Measurements from ENCODE around the gene PFDN1.

PFDN1 gene

GRCh38 chr5:140239461-140239860 lies 63.4 kb downstream of the PFDN1 start:
- DNase-seq (ENCODE audit: low read depth in 2 of 2), result no peak

- no peak for DNase-seq (ENCODE audit: low read depth in 2 of 2)
Observed at GRCh38 chr5:140238756-140239155, 64.1 kb downstream of the PFDN1 start.

DNA sequence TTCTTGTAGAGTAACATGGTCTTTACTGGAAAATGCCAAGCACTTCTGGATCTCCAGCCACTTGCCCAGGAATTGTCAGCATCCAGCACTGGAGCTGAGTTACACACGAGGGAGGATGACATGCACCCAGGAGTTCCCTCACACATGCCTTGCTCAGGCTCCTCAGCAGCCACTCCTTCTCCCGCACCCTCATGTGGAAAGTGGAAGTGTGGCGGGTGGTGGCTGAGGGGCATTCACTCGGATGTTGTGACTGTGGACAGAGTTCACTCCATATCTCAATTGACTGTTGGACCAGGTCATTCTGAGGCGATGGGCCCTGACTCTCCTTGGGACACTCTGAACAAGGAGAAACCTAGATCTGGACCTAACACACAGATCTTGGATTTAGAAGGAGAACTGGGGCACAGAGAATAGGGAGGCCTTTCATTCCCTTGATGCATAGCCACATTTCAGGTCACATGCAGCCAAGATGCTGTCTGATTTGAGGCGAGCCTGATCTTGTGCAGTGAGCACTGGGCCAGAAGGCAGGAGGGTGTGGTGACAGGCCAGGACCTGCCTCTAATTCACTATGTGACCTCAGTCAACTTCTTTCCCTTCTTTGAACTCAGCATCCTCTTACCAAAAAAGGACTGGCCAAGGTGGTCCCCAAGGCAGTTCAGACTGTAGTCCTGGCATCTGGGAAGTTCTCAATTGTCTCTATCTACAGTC lies 65.9 kb downstream of the PFDN1 start:
- no peak for DNase-seq (ENCODE audit: low read depth in 2 of 2)

- no peak for DNase-seq (ENCODE audit: low read depth in 2 of 2)
Observed at GRCh38 chr5:140235791-140236551, 66.9 kb downstream of the PFDN1 start.

DNA sequence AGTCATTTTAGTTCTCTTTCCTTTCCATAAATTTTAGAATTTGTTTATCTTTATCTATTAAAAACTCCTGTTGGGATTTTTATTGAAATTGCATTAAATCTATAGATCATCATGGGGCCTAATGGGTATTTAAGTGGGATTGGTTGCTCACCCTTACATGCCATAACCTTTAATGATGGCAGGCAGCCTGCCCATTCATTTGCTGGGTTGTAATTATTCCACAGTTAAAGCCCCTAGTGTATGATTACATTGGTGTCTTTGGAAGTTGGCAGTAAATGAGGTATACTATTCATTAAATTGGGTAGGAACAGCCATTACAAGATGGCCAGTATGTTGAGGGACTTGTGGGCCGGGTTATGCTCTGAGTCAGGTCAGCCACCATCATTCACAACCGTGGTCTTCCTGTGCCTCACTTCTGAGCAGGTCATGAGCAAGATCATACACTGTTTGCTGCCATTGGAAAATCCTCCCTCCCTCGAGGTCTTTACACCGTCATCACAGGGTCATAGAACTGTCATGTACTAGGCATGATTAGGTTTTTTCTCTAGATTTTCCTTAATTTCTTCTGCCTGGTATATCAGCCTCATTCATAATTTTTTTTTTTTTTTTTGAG lies 68.4 kb downstream of the PFDN1 start:
- no peak for DNase-seq (ENCODE audit: low read depth in 2 of 2)

- no peak for DNase-seq (ENCODE audit: low read depth in 2 of 2)
Observed at GRCh38 chr5:140232731-140233130, 70.2 kb downstream of the PFDN1 start.

DNA sequence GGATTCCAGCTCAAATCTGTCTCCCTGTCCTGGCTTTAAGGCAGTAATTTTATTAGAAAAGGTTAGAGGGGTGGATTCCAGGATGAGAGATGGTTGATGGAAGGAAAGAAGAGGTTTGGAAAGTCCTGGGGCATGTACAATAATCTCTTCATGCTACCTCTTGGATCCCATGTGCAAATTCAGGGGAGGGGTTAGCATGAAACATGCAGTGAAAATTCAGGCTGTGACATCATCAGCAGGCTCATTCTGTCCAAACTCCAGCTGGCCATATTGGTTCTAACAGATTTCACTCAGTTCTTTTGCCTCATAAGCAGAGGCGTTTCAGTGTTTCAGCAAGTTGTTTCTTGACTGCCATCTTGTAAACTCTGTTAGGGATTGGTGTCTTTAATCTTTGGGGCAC lies 72.5 kb downstream of the PFDN1 start:
- DNase-seq (ENCODE audit: low read depth in 2 of 2), result no peak

DNA sequence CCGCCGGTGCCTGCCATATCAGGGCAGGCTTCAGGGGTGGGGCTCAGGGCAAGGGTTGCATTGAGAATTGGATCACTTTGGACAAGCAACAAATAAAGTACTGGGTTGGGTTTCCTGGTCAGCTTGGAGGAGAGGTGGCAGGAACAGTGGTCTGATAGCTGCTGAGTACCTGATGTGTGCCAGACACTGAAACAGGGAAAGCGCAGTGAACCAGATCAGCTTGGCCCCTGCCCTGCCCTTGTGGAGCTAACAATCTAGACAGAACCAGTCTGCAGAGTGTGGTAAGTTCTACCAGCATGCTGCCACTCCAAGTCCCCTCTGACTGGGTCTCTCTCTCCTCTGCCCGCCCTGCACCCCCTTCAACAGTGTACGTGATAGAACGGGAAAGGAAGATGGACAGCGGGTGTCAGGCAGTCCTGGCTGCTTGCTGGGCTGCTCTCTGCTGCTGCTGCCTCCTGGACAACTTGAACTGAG lies 74.5 kb downstream of the PFDN1 start:
- no peak for DNase-seq (ENCODE audit: low read depth in 2 of 2)

DNA sequence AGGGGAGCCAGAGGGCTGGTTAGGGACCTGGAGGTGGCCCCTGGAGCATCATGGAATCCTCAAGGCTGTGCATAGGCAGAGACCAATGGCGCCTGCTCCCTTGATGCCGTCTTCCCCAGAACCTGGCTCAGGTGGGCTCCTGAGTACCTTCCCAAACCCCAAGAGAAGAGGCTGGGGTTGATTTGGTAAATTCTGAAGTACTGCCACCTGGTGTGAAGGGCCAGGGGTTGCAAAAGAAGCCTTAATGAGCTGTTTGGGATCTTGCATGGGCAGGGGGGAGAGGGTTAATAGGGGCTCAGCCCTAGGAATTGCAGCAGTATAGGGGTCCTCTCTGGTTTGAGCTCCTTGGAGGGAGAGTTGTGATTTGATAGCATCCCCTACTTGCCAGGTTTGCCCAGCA lies 75.9 kb downstream of the PFDN1 start:
- DNase-seq (ENCODE audit: low read depth in 2 of 2), result no peak

- DNase-seq (ENCODE audit: low read depth in 2 of 2), result no peak
Observed at GRCh38 chr5:140225396-140225795, 77.5 kb downstream of the PFDN1 start.

DNA sequence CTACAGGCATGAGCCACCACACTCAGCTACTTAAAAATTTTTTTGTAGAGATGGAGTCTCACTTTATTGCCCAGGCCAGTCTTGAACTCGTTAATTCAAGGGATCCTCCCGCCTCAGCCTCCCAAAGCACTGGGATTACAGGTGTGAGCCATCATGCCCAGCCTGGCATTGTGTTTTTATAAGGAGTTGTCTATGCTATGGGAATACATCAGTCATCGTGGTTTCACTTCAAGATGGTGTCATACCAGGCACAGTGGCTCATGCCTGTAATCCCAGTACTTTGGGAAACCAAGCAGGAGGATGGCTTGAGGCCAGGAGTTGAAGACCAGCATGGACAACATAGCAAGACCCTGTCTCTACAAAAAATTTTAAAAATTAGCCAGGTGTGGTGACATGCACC lies 78.2 kb downstream of the PFDN1 start:
- DNase-seq (ENCODE audit: low read depth in 2 of 2), result no peak

DNA sequence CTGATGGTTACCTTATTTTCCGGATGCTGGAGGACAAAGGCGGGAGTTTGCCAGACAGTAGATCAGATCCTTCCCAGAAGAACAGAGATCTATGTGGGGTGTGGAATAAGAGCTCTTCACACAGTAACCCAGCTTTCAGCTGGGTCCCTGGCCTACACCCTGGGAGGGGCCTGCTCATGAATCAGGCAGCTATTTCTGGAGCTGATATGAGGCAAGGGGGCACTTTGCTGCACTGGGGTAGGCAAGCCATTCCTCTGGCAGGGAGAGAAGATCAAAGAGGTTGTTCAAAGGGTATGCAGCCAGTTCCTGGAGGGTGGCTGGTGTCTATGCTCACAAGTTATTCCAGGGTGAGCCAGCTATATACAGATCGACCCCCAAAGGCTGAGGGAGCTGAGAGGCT lies 79.3 kb downstream of the PFDN1 start:
- no peak for DNase-seq (ENCODE audit: low read depth in 2 of 2)

- DNase-seq (ENCODE audit: low read depth in 2 of 2), result no peak
Observed at GRCh38 chr5:140222416-140222815, 80.5 kb downstream of the PFDN1 start.

- DNase-seq (ENCODE audit: low read depth in 2 of 2), result no peak
Observed at GRCh38 chr5:140221697-140222223, 81.1 kb downstream of the PFDN1 start.

- no peak for DNase-seq (ENCODE audit: low read depth in 2 of 2)
Observed at GRCh38 chr5:140220698-140221064, 82.2 kb downstream of the PFDN1 start.

DNA sequence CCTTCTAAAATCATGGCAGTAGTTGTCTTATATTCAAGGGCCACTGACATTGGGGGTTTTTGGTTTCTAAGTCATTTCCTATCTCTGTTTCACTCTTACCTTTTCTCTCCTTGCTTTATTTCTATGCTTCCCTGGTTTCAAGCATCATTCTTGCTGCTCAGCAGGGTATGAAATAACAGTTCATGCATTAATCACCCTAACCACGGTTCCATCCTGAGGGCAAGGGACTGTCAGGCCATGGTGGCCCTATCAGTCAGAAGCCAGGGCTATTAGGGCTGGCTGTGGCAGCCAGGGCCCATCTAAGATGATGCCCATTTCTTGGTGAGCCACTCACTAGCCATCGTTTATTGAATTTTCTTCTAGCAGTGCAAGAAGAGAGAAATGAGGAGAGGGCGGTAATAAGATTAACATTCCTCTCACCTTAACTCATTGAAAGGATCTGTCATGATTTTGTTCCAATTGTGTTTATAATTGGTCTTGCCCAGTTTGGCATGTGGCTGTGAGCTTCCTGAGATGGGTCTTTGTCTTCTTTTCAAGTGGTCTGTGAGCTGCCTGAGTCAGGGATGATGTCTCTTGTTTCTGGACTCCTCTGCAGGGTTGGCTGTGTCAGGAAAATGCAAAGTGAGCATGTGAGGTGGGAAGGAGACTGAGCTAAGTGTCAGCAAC lies 82.7 kb downstream of the PFDN1 start:
- DNase-seq (ENCODE audit: low read depth in 2 of 2), result no peak

GRCh38 chr5:140219068-140219991 lies 83.6 kb downstream of the PFDN1 start:
- DNase-seq (ENCODE audit: low read depth in 2 of 2), result no peak

- no peak for DNase-seq (ENCODE audit: low read depth in 2 of 2)
Observed at GRCh38 chr5:140217299-140218026, 85.4 kb downstream of the PFDN1 start.

DNA sequence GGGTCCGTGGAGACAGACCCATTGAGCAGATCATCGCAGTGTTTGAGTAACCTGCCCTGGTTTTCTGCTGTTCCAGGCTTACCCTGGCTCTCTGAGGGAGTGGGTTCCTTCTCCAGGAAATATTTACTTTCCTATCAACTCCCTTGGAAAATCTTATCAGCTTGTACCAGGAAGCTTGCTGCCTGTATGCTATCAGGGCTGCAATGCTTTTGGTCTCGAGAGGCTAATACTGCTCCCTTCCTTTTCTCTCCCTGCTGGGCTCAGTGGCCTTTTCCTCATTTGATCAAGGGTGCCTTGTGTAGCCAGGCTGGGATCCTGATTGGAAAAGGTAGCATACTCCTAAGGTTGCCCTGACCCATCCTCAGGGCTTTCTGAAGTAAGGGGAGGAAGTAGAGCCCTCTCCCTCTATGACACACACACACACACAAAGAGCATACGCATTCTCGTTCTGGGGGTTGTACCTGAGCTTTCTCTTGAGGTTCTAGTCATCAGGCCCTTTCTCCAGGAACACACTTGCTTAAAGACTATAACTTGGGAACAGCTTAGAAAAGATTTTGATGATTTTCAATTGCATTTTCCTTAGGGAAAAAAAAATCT lies 86.3 kb downstream of the PFDN1 start:
- DNase-seq (ENCODE audit: low read depth in 2 of 2), result no peak

- no peak for DNase-seq (ENCODE audit: low read depth in 2 of 2)
Observed at GRCh38 chr5:140215276-140215675, 87.6 kb downstream of the PFDN1 start.

Measured in activated CD4-positive, alpha-beta T cell treated with anti-CD3 and anti-CD28 coated beads for 24 hours (primary cell).